ENCODE results near the gene METTL16.

The METTL16 gene

DNA sequence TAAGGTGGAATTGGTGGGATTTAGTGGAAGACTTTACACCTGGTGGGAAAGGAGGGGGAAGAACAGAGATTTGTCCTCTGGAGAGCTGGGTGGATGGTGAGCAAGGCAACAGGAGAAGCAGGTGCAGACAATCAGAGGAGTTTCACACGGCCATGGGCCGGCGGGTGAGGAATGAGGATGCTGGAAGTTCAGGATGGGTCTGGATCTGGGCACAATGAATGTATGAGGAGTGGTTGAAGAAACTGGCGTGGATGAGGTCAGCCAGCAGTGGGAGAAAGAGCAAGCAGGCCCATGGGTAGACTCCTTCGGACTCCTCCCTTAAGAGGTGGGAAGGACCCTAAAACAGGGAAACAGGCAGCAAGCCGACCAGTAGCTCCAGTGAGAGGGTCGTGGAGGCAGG, 100.7 kb downstream of the METTL16 start:
- DNase-seq = no peak

DNA sequence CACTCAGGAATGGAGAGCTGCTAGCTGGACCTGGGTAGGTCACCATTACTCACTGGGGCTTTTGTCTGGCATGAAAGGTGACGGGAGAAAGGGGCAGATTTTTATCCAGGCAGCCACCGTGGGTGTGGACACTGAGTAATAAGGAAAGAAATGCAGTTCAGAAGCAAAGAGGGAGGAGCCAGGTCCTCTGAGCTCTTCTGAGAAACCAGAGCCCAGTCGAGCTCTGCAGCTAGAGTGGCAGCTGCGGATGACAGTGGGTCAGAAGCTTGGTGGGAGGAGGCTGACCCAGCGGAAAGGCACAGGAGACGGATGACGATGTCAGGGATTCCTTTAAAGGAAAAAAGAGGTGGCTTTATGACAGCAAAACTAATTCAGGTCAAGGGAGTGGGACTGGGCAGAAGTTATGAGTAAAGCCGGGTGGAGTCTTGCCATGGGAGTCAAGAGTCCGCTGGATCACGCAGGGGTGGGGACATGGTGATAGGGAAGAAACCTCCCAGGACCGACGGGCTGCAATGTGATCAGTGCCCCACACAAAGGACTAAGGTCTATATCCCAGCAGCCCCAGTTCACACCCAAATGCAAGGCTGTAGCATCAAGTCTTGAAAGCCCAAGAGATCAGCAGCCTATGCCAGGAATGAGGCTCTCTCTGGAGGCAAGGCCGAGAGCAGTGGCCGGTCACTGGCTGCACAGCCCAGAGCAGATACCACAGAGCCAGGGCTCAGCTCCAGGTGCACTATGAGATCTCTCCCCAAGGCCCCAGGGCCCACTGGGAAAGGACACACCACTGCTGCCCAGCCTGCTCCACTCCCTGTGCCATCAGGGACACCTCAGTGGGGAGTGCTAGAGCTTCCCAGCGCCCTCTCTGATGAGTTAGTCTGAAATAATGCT, 104.5 kb downstream of the METTL16 start:
- no peak for DNase-seq

DNA sequence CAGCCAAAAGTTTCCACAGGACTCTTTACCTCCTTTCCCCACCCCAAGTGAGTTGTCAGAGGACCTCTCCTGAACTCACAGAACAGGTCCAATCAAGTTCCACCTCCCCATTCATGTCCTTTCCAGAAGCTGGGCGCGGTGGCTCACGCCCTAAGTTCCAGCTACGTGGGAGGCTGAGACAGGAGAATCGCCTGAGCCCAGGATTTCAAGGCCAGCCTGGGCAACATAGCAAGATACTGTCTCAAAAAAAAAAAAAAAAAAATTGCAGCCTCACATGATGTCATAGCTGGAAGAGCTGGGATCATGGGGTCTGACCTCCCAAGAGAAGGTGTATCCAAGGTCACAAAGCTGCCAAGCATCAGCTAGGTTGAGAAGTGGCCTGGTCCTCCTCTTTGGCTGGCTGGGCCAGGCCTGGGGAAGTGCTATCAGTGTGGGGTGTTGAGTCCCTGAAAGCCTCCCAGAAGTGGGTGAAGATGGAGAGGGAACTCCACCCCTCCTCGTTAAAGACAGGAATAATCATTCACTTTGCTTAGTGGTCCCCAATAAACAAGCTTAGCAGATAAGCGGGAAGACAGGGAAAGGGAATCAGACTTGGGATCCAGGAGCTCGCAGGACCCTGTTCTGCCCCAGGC, 105.3 kb downstream of the METTL16 start:
- no peak for DNase-seq

DNA sequence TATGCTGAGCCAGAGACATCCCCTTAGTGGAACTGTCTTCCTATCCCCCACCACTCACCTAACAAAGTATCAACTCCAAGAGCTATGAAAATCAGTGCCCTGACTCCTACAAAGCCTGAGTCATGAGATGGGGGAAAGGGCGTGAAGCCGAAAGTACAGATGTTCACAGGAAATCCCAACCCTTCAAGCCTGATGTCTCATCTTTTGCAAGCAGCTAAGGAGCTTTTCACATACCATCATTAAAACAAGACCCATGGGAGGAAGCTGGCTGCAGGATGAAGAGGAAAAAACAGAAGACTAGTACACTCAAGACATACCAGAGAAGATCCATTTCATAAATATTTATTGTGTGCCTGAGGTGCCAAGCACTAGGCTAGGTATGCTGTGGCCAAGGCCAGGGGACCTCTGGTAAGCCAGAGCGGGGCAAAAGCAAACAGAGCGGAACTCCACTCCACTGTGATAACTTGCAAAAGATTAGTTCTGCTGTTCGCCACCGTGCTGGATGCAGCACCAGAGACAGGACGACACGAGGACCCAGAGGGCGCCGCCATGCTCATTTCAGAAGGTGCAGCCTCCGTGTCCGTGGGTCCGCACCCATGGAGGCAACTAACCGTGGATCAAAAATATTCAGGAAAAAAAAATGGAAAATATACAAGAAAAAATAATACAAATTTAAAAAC, 106.3 kb downstream of the METTL16 start:
- no peak for DNase-seq

DNA sequence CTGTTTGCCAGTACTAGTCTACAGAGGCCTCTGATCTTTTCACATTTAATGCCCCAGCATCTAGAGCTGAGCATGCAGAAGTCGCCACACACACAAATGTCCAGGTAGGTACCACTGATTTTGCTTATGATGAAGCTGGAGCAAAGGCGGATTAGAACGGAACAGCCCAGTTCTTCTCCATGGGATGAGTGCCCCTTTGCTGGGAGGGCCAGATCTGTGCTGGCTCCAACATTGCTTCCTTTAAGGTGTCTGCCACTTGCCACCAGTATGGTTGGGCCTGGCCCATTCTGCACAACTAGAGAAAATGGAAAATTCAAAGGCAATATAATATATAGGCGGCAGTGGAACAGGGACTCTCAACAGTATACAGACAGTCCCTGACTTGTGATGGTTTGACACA, 108.6 kb downstream of the METTL16 start:
- DNase-seq = no peak

DNA sequence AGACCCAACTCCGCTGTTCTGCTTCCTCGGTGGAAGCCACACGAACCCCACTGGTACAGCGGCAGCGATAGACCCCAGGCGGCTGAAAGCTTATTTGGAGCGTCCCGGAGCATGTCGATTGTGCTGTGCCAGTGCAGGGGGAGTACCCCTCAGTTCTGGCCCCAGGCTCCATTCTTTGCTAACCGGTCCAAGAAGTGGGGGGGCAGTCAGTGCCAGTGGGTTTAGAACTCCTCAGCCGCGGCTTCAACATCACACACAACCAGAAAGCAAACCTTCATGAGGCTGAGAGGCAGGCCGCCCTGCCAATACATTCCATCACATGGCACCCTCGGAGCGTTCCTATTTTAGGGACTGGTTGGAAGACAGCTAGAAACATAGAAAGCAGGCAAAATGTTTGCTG, 109.1 kb downstream of the METTL16 start:
- DNase-seq = no peak

DNA sequence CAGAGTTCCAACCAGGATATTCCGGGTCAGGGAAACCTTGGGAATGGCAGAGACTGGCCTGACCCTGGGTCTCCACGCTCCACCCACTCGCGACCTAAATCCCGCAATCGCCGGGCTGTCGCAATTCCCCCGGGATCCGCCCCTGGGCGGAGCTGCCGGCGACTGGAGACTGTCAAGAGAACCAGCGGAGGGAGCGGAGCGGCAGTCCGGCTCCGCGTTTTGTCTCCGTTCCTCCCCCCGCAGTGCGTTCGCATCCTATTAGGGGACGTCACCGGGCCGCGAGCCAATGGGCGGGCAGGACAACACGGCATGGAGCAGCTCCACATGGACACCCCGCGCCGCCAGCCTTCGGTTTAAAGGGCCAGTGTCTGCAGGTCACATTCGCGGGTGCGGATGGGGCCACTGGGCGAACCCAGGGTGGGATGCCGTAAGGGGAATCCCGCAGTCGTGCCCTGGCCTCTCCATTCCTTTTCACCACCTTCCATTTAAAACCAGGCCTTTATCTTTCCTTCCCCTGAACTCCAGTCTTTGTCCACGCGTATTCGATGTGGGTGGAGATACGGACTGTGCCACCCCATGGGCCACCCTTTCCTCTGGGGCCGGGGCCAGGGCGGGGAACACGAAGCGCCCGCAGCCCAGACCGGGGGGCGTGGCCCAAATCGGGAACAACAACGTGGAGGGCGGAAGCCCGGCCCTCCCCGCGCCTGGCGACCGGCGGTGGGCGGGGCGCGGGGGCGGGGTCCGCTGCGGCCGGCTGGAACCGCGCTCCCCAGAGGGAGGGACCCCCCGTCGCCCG, 110.1 kb downstream of the METTL16 start:
- DNase-seq = peak; percentile 99

DNA sequence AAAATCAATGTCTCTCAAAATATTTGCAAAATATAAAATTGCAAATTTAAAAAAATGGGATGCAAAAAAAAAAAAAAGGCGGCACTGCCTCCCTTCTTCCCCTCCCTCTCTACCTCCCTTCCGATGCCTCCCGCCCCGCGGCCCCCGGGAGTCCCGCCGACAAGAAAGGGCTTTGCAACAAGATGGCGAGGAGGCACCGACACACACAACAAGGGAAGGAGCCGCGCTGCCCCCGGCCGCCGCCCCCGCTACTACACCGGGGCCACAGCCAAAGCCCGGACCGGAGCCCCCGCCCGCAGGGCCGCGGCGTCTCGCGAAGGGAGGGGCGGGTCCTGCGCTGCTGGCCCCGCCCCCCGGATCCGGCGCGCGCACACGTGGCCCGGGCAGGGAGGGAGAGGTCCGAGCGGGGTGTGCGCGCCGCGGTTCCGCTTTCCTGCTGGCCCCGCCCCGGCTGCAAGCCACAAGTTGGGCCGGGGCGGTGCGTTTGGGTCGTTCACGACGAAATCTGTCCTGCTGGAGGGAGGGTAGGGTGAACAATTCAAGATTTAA, 110.7 kb downstream of the METTL16 start, which contains the start of gene MNT:
TSS of gene MNT (minus strand) at position 184 of the 549 bp plus-strand sequence. CDS start 348 bp downstream, outside the sequence.
- DNase-seq = peak; percentile 90 to 92

DNA sequence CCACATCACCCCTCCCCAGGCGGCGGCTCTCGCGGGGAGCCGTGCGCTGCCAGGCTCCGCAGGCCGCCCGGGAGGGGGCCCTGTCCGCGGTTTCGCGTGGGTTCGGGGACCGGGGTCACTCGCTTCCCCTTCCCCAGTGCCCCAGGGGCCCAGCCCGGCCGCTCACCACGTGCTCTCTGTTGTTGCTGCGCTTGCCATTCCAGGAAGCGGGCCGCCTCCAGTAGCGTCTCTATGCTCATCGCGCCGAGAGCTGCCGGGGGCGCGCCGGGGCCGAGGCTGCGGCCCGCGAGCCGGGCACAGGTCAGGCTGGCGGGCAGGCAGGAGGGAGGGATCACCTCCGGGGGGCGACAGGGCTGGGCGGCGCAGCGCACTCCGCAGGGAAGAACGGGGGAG, 111.2 kb downstream of the METTL16 start:
- peak; percentile 51 to 53 for DNase-seq

DNA sequence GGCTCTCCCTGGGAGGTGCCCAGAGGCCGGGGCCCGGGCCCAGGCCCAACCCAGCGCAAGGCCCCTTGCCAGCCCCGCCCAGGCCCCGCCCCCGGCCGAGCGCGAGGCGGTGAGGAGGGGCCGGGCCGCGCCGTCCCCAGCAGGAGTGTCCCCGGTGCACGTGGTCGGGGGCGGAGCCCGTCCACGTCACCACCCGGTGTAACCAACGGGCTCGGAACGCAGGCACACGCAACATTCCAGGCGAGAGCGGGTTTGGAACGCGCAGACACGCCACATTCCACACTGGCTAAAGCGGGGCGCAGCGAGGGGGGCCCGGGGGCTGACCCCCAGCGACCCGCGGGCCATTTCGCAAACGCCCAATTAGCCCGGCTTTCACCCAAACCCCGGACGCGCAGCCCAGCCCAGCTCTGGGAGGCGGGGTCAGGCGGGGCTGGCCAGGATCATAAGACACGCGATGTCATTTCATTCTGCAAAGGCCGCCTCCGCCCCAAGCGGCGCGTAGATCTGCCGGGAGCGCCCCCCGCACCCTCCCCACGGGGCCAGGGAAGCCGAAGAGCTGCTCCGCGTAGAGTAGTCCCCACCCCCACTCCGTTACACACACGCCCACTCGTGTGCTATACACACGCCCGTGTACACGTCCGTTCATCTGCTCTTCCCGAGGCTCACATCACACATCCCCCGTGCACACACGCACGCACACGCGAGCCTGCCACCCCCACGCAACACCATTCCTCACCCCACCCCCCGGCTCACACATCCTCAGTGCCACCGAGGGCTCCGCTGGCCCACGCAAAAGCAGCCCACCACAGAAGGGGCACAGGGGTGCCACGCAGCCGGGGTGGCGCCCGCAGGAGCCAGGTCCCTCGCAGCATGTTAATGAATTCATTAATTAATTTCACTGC, 111.9 kb downstream of the METTL16 start:
- peak; percentile 85 to 87 for DNase-seq

DNA sequence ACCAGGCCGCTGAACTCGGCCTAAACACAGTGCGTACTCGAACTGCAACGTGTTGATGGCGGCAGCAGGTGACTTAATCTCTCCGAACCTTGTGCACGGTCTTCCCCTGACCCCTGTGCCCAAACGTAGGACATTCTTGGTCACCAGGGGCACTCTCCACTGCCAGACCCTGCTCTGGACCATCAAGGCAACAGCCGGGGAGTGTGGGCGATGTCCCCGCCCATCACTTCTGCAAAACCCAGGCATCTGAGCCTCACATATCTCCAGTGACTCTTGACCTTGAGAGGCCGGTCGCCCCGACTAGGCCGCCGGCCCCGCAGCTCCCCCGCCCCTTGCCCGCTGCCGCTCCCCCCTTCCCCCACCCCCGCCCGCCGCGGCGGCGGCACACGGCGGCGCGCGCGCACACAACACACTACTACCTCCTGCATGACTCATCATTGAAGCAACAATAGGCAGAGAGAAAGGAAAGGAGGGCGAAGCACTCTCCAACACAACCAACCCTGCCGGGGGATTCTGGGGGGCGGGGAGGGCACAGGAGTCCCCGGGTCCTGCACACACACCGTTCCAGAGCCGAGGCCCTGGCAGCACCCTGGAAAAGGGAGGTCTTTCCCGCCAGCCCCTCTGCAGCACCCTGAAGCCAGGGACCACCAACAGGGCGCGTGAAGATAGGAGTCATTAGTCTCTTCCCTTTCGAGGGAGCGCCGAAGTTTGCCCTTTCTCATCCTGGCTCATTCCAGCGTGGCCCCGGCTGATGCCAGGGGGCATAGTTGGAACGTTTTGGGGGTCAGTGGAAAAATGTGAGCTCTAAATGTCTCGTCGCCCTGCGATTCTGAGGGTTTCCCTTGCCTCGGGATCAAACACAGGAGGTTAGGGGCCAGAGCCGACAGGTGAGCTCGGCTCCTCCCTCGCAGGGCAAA, 112.8 kb downstream of the METTL16 start:
- DNase-seq = peak; percentile 44 to 53

DNA sequence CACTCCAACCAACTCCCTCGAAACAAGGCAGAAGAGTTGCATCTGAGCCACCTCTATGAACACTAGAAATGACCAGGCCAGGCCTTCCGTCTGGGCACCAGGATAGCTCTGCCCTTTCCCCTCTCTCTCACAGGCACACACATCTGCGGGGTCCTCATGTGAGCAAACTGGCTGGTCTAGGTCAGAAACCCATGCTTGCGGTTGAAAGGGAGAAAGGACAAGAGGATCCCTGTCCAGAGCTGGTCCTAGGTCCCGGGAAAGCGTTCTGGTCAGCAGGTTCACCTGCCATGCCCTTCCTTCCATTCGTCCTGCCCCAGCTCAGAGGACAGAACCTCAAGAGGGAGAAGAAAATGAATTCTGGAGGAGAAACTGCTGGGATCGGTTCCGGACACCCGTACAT, 113.5 kb downstream of the METTL16 start:
- no peak for DNase-seq

DNA sequence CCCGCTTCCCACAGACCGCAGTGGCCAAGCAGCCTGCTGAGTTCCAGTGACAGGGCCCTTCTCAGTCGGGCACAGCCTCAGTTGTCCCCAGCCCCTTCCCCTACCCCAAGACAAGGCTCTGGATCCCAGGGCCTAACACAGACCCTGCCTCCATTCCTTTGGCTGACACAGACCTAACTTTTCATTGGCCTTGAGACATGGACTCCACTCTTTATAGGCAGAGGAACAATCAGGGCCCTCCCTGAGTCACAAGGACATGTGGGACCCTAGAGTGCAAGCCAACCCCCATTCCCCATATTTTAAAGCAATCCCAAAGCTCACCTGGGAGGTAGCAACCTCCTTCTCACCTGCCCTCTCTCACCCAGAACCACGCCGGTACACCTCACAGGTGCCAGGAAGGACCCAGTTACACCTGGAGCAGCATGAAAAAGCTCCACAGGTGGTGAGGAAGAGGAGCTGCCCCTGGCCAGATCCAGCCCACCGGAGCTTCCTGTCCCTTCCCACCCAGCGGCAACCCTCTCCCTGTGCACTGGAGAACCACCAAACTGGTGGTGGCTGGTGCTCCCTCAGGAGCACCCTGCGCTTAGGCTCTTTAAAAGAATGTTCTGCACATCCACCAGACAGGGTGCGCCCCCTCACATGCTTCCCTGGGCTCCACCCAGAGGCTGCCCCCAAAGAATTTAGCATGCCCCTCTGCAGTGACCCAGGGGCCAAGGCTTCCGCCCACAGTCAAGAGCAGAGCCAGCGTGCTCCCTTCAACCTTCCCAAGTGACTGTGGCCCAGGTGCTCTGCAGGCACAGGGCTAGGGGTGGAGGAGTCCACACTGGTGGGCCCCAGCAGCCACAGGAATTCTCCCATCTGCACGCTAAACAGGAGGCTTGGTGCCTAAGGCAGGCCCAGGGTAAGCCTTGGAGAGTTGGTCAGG, 114.2 kb downstream of the METTL16 start:
- no peak for DNase-seq

DNA sequence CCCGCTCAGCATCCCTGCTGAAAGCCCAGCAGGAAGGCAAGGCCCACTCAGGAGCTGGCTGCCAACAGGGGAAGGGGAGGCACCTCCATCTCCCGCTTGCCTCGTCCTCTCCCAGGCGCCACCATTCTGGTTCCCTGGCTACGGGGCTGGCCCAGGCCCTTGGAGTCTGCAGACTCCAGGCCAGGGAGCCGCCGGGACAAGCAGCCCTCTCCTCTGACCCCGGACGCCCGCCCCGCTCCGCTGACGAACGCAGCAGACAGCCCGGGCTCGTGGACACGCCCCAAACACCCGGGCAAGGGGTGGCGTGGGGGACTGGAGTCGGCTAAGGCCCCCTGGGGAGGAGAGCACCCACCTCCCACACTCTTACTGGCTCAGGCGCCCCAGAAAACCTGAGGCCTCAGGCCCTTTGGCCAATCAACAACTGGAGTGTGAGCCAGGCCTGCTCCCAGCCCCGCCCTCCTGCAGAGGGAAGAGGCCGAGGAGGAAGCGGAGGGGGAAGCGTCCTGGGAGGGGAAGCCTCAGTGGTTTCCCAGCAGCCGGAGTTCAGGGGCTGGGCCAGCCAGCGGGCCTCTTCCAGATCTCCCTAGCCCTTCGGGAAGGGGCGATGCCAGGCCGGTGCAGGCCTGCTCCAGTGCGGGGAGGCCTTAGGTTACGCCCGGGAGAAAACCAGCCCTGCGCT, 115.0 kb downstream of the METTL16 start:
- DNase-seq = peak in 1 of 2 experiments; percentile 29

DNA sequence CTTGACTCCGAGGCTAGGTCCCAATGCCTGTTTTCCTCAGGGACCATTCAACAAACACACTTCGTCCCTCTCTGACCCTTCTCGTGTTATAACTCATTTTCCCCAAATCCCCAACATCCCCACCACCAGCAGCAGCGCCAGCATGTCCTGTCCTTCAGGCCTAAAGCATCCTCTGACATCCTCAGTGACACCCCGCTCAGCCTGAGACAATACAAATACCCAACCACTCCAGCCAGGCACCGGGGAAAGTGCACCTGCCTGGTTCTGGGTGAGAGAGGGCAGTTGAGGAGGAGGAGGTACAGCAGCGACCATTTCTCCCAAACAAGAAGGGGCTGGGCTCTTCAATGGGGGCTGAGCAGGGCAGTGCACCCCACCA, 115.5 kb downstream of the METTL16 start:
- no peak for DNase-seq

DNA sequence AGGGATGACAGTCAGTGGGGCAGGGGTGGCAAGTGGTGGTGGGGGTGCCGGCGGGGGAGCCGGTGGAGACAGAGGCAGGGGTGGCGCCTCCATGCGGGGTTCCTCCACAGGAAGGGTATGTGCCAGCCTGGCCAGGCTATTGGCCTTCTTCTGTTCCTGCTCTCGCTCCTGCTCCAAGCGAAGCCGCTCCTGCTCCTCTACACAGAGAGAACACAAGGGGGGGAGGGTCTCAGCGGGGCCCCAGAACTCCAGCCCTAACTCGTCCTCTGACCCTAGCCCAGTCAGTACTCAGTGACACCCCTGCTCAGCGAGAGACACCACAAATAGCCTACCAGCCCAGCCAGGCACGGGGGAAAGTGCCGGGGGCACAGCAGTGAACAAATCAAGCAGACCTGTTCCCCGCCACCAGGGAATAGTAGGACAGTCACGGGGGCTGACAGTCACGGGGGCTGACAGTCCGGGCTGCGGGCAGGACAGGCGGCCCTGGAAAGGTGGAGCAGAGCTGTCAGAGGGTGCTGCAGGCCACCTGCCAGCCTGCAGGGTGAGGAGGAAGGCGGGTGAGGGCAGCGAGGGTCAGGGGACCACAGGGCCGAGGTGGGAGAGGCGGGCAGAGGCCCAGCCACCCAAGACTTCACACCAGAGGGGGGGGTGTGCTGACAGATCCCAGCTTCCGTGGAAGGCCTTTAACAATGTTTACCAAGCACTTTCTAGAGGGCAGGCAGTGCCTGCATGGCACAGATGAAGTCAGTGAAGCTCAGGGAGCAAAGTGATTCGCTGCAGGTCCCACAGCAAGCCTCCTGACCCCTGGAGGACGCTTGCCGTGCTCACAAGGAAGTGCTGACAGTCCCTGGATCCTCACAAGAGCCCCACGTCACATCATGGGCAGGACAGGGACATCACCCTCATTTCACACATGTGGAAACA, 116.2 kb downstream of the METTL16 start:
- DNase-seq = no peak

DNA sequence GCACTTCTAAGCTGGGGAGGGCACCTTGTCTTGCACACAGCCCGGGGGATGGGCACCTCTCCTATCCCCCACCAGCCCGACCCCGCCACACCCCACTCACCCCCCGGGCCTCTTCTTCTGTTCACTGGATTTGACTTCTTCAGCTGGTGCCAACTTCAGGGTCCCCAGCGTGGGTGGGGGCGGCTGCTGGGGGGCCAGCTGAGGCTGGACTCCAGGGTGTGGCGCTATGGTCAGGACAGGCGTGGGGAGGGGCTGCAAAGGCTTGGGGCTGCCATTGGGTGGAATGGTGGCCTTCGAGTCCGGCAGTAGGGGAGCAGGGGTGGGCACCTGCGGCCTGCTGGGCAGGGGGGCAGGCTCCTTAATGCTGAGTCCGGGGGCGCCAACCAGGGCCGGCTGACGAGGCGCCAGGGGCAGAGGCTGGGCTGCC, 116.9 kb downstream of the METTL16 start:
- DNase-seq = no peak

All from activated CD4-positive, alpha-beta T cell treated with anti-CD3 and anti-CD28 coated beads, Interleukin-2, amount 50 U/mL, for 4 hours (primary cell).